Endothelial cell of umbilical vein (primary cell): Measurements from ENCODE around the gene DAB1. TPM values are rescaled to one million over a fixed set of nuclear protein-coding genes. Genes with fewer than 3 reads are reported as not detected.

Experiments used
- BruUV-seq: library from RNA; stranded (reverse); fragments of 400-500 nt; replicated peaks from 2 replicates; lab custom pipeline; 2021; lab: Mats Ljungman, UMichigan
- CTCF ChIA-PET: fragments of 300-600, 350-600 bp; sonication (Branson Sonifier 250); formaldehyde crosslinking; loops from one replicate; lab custom pipeline; 2021; ENCODE audit warnings: antibody characterized with exemption, inconsistent platforms; lab: Charles Lee
- POLR2A ChIA-PET: fragments of 300-600, 350-600 bp; sonication (Branson Sonifier 250); formaldehyde crosslinking; loops from one replicate; lab custom pipeline; 2021; ENCODE audit warnings: antibody characterized with exemption, inconsistent platforms; lab: Charles Lee
- DNase-seq: peaks from one replicate; pipeline ENCODE4 v3.0.0-alpha.2; 2011; ENCODE audit warnings: low read depth, low spot score
- FAIRE-seq: peaks from 2 replicates; lab custom pipeline; 2011; peaks lifted over from hg19 to GRCh38; lab: Jason Lieb, UNC
- H2AFZ ChIP-seq: 2 replicates; pipeline ENCODE4 v1.6.0; 2012; ENCODE audit warnings: low read depth, low read length, control low read depth, inconsistent platforms
- H3K27ac ChIP-seq: 2 replicates; pipeline ENCODE4 v1.5.1; 2011; ENCODE audit warnings: low read depth, mild to moderate bottlenecking, control low read depth, low read length, moderate library complexity; ENCODE audit not compliant: insufficient read depth
- H3K27me3 ChIP-seq, 2 experiments: 2 replicates each; pipeline versions ENCODE4 v1.6.0 to v1.6.1; 2011; ENCODE audit warnings: low read length in 2 of 2, mixed read lengths in 1 of 2; ENCODE audit not compliant: control insufficient read depth in 2 of 2, insufficient read depth in 2 of 2
- H3K36me3 ChIP-seq, 2 experiments: 2 replicates in 1 of 2; 3 replicates in 1 of 2; pipeline ENCODE4 v1.5.1; 2011; ENCODE audit warnings: low read length in 2 of 2, mild to moderate bottlenecking in 1 of 2, moderate library complexity in 1 of 2; ENCODE audit not compliant: control insufficient read depth in 2 of 2, insufficient read depth in 2 of 2; ENCODE audit errors: extremely low read depth in 1 of 2
- H3K4me1 ChIP-seq: 3 replicates; pipeline ENCODE4 v1.5.1; 2011; ENCODE audit warnings: mild to moderate bottlenecking, low read length; ENCODE audit not compliant: control insufficient read depth, insufficient read depth; ENCODE audit errors: extremely low read depth
- H3K4me2 ChIP-seq: 2 replicates; pipeline ENCODE4 v1.6.1; 2011; ENCODE audit warnings: low read length, control low read depth, mixed read lengths; ENCODE audit not compliant: insufficient read depth
- H3K4me3 ChIP-seq, 3 experiments: fragments of 200-600 bp in 1 of 3; sonication (generic), shearing (Covaris generic) in 1 of 3; replicated peaks in 1 of 3; 2 replicates each; pipeline ENCODE4 v1.5.1; 2011 to 2016; ENCODE audit warnings: control low read depth in 3 of 3, low read length in 3 of 3, mild to moderate bottlenecking in 2 of 3, inconsistent platforms in 1 of 3, low read depth in 1 of 3, moderate library complexity in 1 of 3; ENCODE audit not compliant: insufficient read depth in 1 of 3
- H3K79me2 ChIP-seq: 2 replicates; pipeline ENCODE4 v1.6.0; 2012; ENCODE audit warnings: low read length, inconsistent platforms; ENCODE audit not compliant: control insufficient read depth, insufficient read depth
- H3K9ac ChIP-seq: replicated peaks from 2 replicates; pipeline ENCODE3; 2011; ENCODE audit warnings: low read length, control low read depth; ENCODE audit not compliant: insufficient read depth; ENCODE audit errors: extremely low read depth
- H3K9me1 ChIP-seq: replicated peaks from 3 replicates; pipeline ENCODE4 v1.6.0; 2011; ENCODE audit warnings: mild to moderate bottlenecking, low read length; ENCODE audit not compliant: control insufficient read depth, insufficient read depth; ENCODE audit errors: extremely low read depth
- H3K9me3 ChIP-seq: replicated peaks from 2 replicates; pipeline ENCODE4 v1.5.1; 2012; ENCODE audit warnings: low read length, inconsistent platforms; ENCODE audit not compliant: control insufficient read depth, insufficient read depth
- H4K20me1 ChIP-seq: replicated peaks from 2 replicates; pipeline ENCODE3; 2011; ENCODE audit warnings: mild to moderate bottlenecking, low read length; ENCODE audit not compliant: control insufficient read depth, insufficient read depth; ENCODE audit errors: extremely low read depth
- CTCF ChIP-seq, 2 donors: IDR thresholded peaks; 1 replicate in 1 of 2; 2 replicates in 1 of 2; pipeline ENCODE4 v1.5.1; 2011; ENCODE audit warnings: low read length in 2 of 2, mild to moderate bottlenecking in 2 of 2, moderate library complexity in 2 of 2, control low read depth in 1 of 2, inconsistent platforms in 1 of 2, low read depth in 1 of 2; ENCODE audit not compliant: insufficient read depth in 1 of 2; ENCODE audit errors: extremely low read depth in 1 of 2
- EZH2 ChIP-seq: IDR thresholded peaks from 2 replicates; pipeline ENCODE4 v1.6.1; 2012; ENCODE audit warnings: borderline replicate concordance, low read depth, mild to moderate bottlenecking, moderate library complexity, low read length, inconsistent platforms; ENCODE audit not compliant: severe bottlenecking
- FOS ChIP-seq: IDR thresholded peaks from 2 replicates; pipeline ENCODE4 v1.6.1; 2011; ENCODE audit warnings: mild to moderate bottlenecking, low read length, moderate library complexity, borderline replicate concordance; ENCODE audit not compliant: insufficient read depth
- GATA2 ChIP-seq: IDR thresholded peaks from 2 replicates; pipeline ENCODE4 v1.7.0; 2011; ENCODE audit warnings: low read depth, mild to moderate bottlenecking, moderate library complexity, mixed read lengths, low read length; ENCODE audit not compliant: insufficient read length, insufficient read depth
- JUN ChIP-seq: IDR thresholded peaks from 2 replicates; pipeline ENCODE4 v1.6.1; 2011; ENCODE audit warnings: borderline replicate concordance, low read depth; ENCODE audit not compliant: insufficient read length, insufficient read depth
- MAX ChIP-seq: IDR thresholded peaks from 2 replicates; pipeline ENCODE4 v1.6.1; 2011; ENCODE audit not compliant: insufficient read depth, insufficient read length
- MYC ChIP-seq: IDR thresholded peaks from one replicate; pipeline ENCODE4 v1.6.1; 2011; ENCODE audit warnings: mild to moderate bottlenecking, low read depth, low read length
- POLR2A ChIP-seq: IDR thresholded peaks from 2 replicates; pipeline ENCODE4 v1.6.1; 2012; ENCODE audit warnings: low read depth, mild to moderate bottlenecking, control low read depth, low read length
- POLR2AphosphoS5 ChIP-seq: IDR thresholded peaks from 2 replicates; pipeline ENCODE4 v1.6.1; 2012; ENCODE audit warnings: low read depth, mild to moderate bottlenecking, control low read depth, low read length, moderate library complexity; ENCODE audit not compliant: insufficient read depth
- dilution Hi-C: fragments of 300-500 bp; cut with MboI; formaldehyde crosslinking; loops from one replicate; pipeline ENCODE4 v1.15.0; 2019; ENCODE audit warnings: low sequenced_read_pairs; ENCODE audit not compliant: extremely low pct_ligation_motif_present
- intact Hi-C: fragments of 100-400 bp; cut with micrococcal nuclease; formaldehyde crosslinking; loops from one replicate; pipeline ENCODE4 v1.10.0; 2022
- polyA plus RNA-seq, 4 experiments: library from polyadenylated mRNA; depleted of rRNA in 3 of 4; stranded (reverse) in 3 of 4; unstranded in 1 of 4; fragments of >200 nt; gene quantifications; 2 replicates each; pipeline versions ENCODE4 v1.2.1 to v1.2.3, GENCODE V29; 2011 to 2012; ENCODE audit warnings: missing spikeins in 1 of 4
- total RNA-seq: library from RNA; stranded (reverse); gene quantifications from 2 replicates; pipeline ENCODE4 v1.2.3, GENCODE V29; 2021

Gene DAB1
- total and polyA plus RNA-seq, 2 donors (not counting 3 experiments of a cell fraction or from before 2014, with no cell fraction given): not detected

DNA sequence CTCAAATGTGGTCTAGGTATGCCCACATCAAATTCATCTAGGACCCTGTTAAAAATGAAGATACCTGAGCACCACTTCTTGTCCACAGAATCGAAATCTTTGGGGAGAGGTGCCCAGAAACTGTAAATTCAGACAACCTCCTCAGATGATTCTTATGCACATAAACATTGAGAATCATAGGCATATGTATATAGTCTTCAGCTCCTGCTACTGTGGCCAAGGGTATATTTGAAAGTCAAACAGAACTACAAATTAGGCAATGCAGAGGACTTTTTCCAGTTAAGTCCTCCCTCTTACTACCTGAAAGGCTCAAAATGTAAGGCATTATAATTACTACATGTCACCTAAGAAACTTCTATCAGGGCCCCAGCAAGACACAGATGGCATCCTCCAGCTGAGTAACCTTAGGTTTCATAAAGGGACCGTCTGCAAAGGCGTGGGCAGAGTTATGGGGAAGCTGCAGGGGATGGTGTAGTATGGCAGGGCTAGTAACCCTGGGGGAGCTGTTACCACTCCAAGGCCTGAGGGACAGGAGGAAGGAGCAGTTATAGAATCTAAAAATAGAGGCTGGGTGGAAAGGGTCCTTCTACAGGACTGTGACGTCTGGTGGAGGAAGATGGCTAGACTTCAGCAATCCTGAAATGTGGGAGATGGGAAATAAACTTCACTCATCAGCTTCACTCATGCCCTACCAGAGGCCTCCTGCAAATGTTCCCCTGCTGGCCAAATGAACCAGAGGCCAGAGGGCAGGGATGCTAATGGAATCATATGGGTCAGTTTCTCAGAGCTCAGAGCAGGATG is 46.3 kb downstream of the DAB1 start:
- intact Hi-C loops (no loop called here), dilution Hi-C loops (no loop called here)
- H3K9me1 ChIP-seq: no peaks in the 10 kb centered on the region
- DNase-seq: no peak
- H3K4me1 ChIP-seq: no peaks in the 10 kb centered on the region
- H3K4me2 ChIP-seq: no peak overlapping the region
- no peaks in the 10 kb centered on the region for H3K36me3 ChIP-seq
- H3K27me3 ChIP-seq: no peaks in the 10 kb centered on the region
- no peaks in the 10 kb centered on the region for H3K9me3 ChIP-seq
- H4K20me1 ChIP-seq: no peaks in the 10 kb centered on the region
- no peak overlapping the region for H3K9ac ChIP-seq
- no peaks in the 10 kb centered on the region for H3K79me2 ChIP-seq
- ChIA-PET CTCF (no interaction called here), POLR2A (no interaction called here)
- no peak for FAIRE-seq
- no peak overlapping the region for H3K4me3 ChIP-seq
- no TSS peak for BruUV-seq
- no peak overlapping the region for H3K27ac ChIP-seq
- no peak for TF ChIP-seq FOS
- TF ChIP-seq EZH2: no peak
- H2AFZ ChIP-seq: no peak overlapping the region

DNA sequence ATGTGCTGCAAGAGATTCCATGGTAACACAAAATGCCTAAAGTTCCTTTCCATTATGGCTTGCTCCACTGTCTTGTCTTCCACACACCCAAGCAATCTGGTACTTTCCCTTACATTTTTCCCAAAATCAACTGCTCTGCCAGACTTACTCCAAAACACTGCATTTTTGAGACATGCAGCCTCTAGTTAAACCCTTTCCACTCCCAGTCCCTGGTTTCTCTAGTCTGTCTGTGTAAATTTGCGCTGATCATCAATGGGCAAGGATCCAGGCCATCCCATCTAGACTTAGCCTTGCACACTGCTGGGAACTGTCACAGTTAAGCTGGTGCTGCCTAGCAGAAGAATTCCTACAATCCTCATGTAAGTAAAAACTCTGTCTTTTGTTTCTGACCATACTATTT is 47.8 kb downstream of the DAB1 start:
- BruUV-seq: no TSS peak
- Histone ChIP-seq H2AFZ (no peak overlapping the region), H3K4me3 (no peak overlapping the region), H3K9me3 (no peaks in the 10 kb centered on the region), H3K27ac (no peak overlapping the region), H3K27me3 (no peaks in the 10 kb centered on the region), H3K36me3 (no peaks in the 10 kb centered on the region), H3K9me1 (no peaks in the 10 kb centered on the region), H3K9ac (no peak overlapping the region), H3K4me2 (no peak overlapping the region), H4K20me1 (no peaks in the 10 kb centered on the region), H3K4me1 (no peaks in the 10 kb centered on the region), H3K79me2 (no peaks in the 10 kb centered on the region)
- FAIRE-seq (no peak), DNase-seq (no peak)
- dilution Hi-C loops: no loop called here
- TF ChIP-seq GATA2 (no peak), POLR2AphosphoS5 (no peak), POLR2A (no peak), MAX (no peak), FOS (no peak), JUN (no peak), MYC (no peak), CTCF (IDR thresholded peaks at IDR 0.05; ENCODE audit: extremely low read depth in 1 of 2, insufficient read depth in 1 of 2, low read depth in 1 of 2, low read length in 2 of 2) (no peak), EZH2 (no peak)
- CTCF ChIA-PET: no interaction called here
- POLR2A ChIA-PET: no interaction called here
- intact Hi-C loops: no loop called here
